DMS153 treated with DMSO at 0.1 percent for 48 hours (cell line): ENCODE measurements around the gene CCL28.

Source experiments
- DNase-seq: peaks from one replicate; lab custom pipeline; 2025; ENCODE audit not compliant: unreplicated experiment; lab: John Stamatoyannopoulos, UW

Gene CCL28

DNA sequence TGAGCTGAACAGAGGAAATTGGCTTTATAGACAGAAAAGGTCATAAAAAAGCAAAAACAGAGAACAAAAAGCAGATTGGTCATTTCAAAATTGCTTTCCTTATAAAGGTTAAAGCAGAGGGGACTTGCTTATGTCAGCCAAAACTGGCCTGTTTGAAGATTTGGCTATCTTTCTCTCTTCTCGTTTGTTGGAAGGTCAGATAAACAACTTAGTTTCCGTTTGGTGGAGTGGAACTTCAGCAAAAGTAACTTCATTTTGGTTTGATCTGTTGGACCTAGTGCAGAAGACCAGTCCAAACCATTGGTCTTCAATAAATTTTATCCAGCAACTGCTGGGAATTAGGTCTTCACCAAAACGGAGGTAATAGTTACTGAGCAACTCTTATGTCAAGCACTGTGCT, 53.9 kb downstream of the CCL28 start:
- DNase-seq: no peak

GRCh38 chr5:43357878-43358281, 54.3 kb downstream of the CCL28 start:
- no peak for DNase-seq

GRCh38 chr5:43357067-43357466, 55.1 kb downstream of the CCL28 start:
- no peak for DNase-seq

DNA sequence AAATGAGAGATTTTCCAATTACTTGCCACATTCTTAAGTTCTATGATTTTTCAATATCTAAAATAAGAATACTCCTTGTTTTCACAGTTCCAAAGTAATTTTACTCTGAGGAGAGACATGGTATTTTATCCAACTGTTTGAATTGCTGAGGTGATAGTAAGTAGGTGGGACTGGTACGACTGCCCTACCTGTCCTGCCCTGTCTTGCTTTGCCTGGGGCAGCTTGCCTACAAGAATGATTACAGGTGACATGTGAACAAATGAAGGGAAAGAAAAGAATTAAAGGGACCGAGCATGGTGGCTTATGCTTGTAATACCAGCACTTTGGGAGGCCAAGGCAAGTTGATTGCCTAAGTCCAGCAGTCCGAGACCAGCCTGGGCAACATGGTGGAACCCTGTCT, 57.4 kb downstream of the CCL28 start:
- DNase-seq: no peak

DNA sequence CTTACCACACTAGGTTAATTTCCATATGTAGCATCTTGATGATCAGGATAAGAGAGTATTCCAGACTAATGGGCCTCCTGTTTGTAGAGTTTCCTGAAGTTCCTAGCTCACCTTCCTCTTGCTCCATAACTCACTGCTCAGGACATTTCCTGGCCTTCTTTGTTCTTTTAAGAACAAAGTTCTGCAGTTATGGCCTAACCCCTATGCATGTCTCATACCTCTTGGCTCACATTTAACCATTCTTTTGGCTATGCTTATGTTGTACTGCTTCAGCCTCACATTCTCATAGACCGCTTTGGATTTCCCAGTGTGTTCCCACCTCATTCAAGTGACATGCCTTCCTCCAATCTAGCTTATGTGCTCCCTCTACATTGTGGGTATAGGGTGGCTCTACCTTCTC, 58.5 kb downstream of the CCL28 start:
- no peak for DNase-seq

GRCh38 chr5:43352915-43353314, 59.3 kb downstream of the CCL28 start:
- DNase-seq: no peak

GRCh38 chr5:43352131-43352530, 60.1 kb downstream of the CCL28 start:
- no peak for DNase-seq

- no peak for DNase-seq
These were observed 63.3 kb downstream of the CCL28 start for GRCh38 chr5:43348861-43349363.

DNA sequence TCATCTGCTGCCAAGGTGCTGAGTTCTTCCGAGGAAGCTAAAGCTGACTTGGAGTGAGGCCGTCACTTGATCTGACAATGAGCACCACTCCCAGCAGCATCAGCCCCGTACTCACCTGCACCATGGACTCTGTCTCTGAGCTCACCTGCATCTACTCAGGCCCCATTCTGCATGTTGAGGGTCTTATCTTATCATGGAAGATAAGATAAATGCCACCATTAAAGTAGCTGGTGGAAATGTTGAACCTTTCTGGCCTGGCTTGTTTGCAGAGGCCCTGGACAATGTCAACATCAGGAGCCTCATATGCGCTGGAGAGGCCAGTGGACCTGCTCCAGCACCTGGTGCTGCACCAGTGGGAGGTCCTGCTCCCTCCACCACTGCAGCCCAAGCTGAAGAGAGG, 64.0 kb downstream of the CCL28 start:
- no peak for DNase-seq

DNA sequence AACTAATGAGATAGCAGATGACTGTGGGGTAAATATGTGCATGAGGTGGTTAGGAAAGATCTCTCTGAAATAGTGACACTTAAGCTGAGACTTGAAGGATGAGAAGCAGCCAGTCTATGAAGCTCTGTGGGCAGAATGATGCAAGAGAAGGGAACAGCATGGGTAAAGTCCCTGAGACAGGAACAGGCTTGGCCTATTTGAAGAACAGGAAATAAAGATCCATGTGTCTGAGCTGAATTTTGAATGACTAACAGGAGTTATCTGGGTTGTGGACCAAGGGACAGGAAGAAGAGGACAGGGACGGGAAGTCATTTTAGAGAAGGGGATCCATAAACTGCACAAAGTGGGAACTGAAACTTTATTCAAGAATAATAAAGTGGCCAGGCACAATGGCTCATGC, 73.3 kb downstream of the CCL28 start:
- no peak for DNase-seq

DNA sequence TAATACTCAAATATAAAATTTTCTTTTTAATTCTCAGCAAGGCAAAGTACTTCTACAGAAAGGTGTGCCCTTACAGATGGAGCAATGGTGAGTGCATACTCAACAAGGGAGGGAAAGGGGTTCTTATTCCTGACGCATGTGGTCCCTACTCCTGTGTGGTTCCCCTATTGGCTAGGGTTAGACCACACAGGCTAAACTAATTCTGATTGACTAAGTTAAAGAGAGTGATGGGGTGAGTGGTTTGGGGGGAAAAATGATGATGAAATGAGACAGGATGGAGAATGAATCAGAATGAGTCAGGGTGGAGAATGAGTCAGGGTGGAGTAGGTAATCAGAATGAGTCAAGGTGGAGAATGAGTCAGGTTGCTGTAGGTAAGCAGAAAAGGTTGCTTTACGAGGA, 76.0 kb downstream of the CCL28 start:
- DNase-seq: no peak

DNA sequence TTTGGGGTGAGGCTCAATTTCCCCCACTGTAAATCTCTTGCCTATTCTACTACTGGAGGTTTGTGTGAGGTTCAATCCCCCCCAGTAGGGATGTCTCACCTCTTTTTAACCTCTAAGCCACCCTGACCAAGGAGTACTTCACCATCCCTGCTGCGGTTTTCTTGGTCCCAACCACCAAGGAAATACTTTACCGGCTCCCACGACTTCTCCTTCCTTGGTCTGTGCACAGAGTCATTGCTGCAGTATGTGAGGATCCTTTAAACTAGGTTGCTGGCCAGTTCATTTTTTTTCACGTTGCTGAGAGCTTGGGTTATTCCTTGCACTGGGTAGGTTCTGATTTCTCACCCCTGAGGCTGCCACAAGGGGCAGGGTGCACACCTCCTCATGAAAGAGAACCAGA, 76.5 kb downstream of the CCL28 start:
- no peak for DNase-seq

DNA sequence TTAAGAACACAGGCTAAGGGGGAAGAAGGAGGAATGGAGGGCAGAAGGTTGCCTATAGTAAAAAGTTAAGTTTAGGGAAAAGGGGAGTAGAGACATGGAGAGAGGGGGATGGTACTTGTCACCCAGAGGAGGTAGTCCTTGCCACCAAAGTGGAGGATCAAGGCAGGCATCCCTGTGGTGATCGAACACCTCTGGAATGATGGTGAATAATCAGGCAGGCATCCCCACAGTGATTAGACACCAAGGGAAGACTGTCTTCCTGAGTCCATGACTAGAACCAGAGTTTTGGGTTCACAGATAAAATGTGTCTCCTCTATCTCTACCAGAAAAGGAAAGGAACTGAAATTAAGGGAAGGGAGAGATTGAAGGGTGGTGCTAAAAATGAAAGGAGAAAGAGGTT, 79.8 kb downstream of the CCL28 start:
- DNase-seq: no peak
